ENCODE results near the gene SLC25A5.

SLC25A5 gene

GRCh38 chrX:119512146-119512800 is 44.0 kb downstream of the SLC25A5 start:
- peak; percentile 54 for DNase-seq

- DNase-seq: peak; percentile 14
Measured at GRCh38 chrX:119516157-119516702, 48.0 kb downstream of the SLC25A5 start.

- DNase-seq: no peak
Measured at GRCh38 chrX:119518371-119518770, 50.1 kb downstream of the SLC25A5 start.

All from SHP77 treated with DMSO at 0.1 percent for 48 hours (cell line).